Measurements from ENCODE around the gene CXCL14. TPM values are rescaled to one million over a fixed set of nuclear protein-coding genes. Genes with fewer than 3 reads are reported as not detected.

Gene CXCL14
- total RNA-seq, 1 donor from 2014 or later: 1.2 TPM

DNA sequence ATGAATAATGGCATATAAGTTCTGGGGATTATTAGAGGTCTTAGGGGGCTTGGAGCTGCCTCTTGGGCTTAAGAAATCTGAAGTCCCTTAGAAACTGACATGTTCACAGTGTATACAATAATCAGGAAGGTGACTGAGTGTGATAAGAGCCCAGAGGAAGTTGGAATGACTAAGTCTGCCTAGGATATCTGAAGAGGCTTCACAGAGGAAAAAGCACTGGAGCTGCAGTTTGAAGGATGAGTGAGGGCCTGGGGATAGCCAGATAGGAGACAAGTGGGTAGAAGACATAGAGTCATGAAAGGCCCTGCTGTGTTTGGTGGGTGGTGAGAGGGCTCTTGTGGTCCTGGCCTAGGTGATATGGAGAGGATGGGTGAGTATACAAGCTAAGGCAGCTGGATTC is 51.9 kb downstream of the CXCL14 start:
- intact Hi-C loops (cut with DNase I): no loop called here
- DNase-seq (ENCODE audit: low spot score): no peak

DNA sequence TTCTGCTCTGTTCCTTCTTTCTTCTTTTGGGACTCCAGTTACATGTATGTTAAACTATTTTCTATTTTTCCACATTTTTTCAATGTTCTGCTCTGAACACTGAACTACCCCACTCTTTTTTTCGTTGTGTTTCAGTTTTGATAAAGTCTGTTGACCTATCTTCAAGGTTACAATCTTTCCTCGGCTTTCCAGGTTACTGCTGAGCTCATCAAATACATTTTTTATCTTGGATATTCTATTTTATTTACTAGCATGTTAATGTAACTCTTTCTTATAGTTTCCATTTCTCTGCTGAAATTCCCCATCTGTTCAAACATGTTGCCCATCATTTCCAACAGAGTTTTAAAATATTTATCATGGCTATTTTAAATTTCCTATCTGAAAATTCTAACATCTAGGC is 56.8 kb downstream of the CXCL14 start:
- intact Hi-C loops (cut with DNase I): no loop called here
- DNase-seq (ENCODE audit: low spot score): no peak

Other genes starting within 250 kb of the CXCL14 start
- gene MACROH2A1, start 179.8 kb downstream of the CXCL14 start, total RNA-seq: 112 TPM
- not detected for gene DCANP1, start 131.6 kb downstream of the CXCL14 start, total RNA-seq
- not detected for gene TIFAB, start 126.6 kb downstream of the CXCL14 start, total RNA-seq
- gene NEUROG1, start 43.0 kb downstream of the CXCL14 start, total RNA-seq: not detected

Measured in cardiac septum (tissue), 1 donor.